ENCODE measurements around the gene ASCL4.

Gene ASCL4

DNA sequence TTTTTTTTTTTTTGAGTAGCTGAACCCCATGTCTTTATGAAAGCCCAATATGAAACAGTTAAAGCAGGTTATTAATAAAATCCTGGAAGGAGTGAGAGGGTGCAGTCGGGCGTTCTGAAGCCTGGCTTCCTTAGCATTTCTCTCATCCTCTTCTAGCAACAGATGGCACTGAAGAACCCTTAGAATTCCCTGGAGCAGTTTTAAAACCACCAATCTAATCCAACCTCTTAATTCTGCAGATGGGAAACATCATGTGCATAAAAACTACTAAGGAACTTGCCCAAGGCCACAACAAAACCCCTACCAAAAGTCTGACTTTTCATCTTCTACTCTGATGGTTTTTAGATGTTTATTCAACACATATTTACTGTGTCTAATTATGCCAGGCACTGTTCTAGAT lies 38.7 kb upstream of the ASCL4 start:
- H3K36me3 ChIP-seq (ENCODE audit: insufficient read depth, low read length) = peaks cover 47% of the 10 kb centered on the region
- no peak overlapping the region for H3K9ac ChIP-seq (ENCODE audit: low read length)
- no peak overlapping the region for H3K4me3 ChIP-seq (ENCODE audit: low read depth, low read length, poor library complexity, severe bottlenecking)
- no peaks in the 10 kb centered on the region for H3K9me2 ChIP-seq (ENCODE audit: low read depth, low read length)
- H3K79me2 ChIP-seq (ENCODE audit: insufficient read depth, low read length) = no peaks in the 10 kb centered on the region
- no peaks in the 10 kb centered on the region for H3K27me3 ChIP-seq (ENCODE audit: insufficient read depth, low read length)
- no peak overlapping the region for H2AFZ ChIP-seq (ENCODE audit: low read length)
- H3K4me1 ChIP-seq (ENCODE audit: insufficient read depth, low read length, severe bottlenecking) = peaks cover 11% of the 10 kb centered on the region
- H3K4me2 ChIP-seq (ENCODE audit: low read length) = no peak overlapping the region
- H4K20me1 ChIP-seq (ENCODE audit: insufficient read depth, low read length) = no peaks in the 10 kb centered on the region
- TF ChIP-seq CTCF (IDR thresholded peaks at IDR 0.05; ENCODE audit: low read length) (no peak), EZH2 (IDR thresholded peaks at IDR 0.05; ENCODE audit: borderline replicate concordance, low read length) (no peak)
- H3F3A ChIP-seq (ENCODE audit: insufficient read depth, low read length) = no peaks in the 10 kb centered on the region
- H3K9me3 ChIP-seq (ENCODE audit: low read length) = no peaks in the 10 kb centered on the region
- no peak overlapping the region for H3K27ac ChIP-seq (ENCODE audit: low read depth, low read length, poor library complexity, severe bottlenecking)

GRCh38 chr12:107736914-107737313 lies 37.6 kb upstream of the ASCL4 start:
- no peaks in the 10 kb centered on the region for H3K9me3 ChIP-seq (ENCODE audit: low read length)
- H3K36me3 ChIP-seq (ENCODE audit: insufficient read depth, low read length) = peaks cover 58% of the 10 kb centered on the region
- no peak overlapping the region for H3K9ac ChIP-seq (ENCODE audit: low read length)
- no peak overlapping the region for H3K4me3 ChIP-seq (ENCODE audit: low read depth, low read length, poor library complexity, severe bottlenecking)
- H2AFZ ChIP-seq (ENCODE audit: low read length) = no peak overlapping the region
- H3K4me2 ChIP-seq (ENCODE audit: low read length) = no peak overlapping the region
- H4K20me1 ChIP-seq (ENCODE audit: insufficient read depth, low read length) = no peaks in the 10 kb centered on the region
- H3K27me3 ChIP-seq (ENCODE audit: insufficient read depth, low read length) = no peaks in the 10 kb centered on the region
- H3K4me1 ChIP-seq (ENCODE audit: insufficient read depth, low read length, severe bottlenecking) = peaks cover 11% of the 10 kb centered on the region
- peak; percentile 21; the same call in 1 of the 2 replicates for TF ChIP-seq CTCF (IDR thresholded peaks at IDR 0.05; ENCODE audit: low read length)
- TF ChIP-seq EZH2 (IDR thresholded peaks at IDR 0.05; ENCODE audit: borderline replicate concordance, low read length) = no peak
- H3K27ac ChIP-seq (ENCODE audit: low read depth, low read length, poor library complexity, severe bottlenecking) = peak overlapping the region; percentile 29
- H3K79me2 ChIP-seq (ENCODE audit: insufficient read depth, low read length) = no peaks in the 10 kb centered on the region
- H3F3A ChIP-seq (ENCODE audit: insufficient read depth, low read length) = no peaks in the 10 kb centered on the region
- H3K9me2 ChIP-seq (ENCODE audit: low read depth, low read length) = no peaks in the 10 kb centered on the region

GRCh38 chr12:107748472-107748871 lies 26.0 kb upstream of the ASCL4 start:
- TF ChIP-seq CTCF (IDR thresholded peaks at IDR 0.05; ENCODE audit: low read length) = no peak
- no peak for TF ChIP-seq EZH2 (IDR thresholded peaks at IDR 0.05; ENCODE audit: borderline replicate concordance, low read length)
- Histone ChIP-seq H3F3A (ENCODE audit: insufficient read depth, low read length) (no peaks in the 10 kb centered on the region), H3K9ac (ENCODE audit: low read length) (no peak overlapping the region), H3K4me3 (ENCODE audit: low read depth, low read length, poor library complexity, severe bottlenecking) (no peak overlapping the region), H3K4me2 (ENCODE audit: low read length) (no peak overlapping the region), H2AFZ (ENCODE audit: low read length) (no peak overlapping the region), H3K9me2 (ENCODE audit: low read depth, low read length) (no peaks in the 10 kb centered on the region), H3K27ac (ENCODE audit: low read depth, low read length, poor library complexity, severe bottlenecking) (no peak overlapping the region), H3K79me2 (ENCODE audit: insufficient read depth, low read length) (no peaks in the 10 kb centered on the region), H3K27me3 (ENCODE audit: insufficient read depth, low read length) (no peaks in the 10 kb centered on the region), H3K4me1 (ENCODE audit: insufficient read depth, low read length, severe bottlenecking) (no peaks in the 10 kb centered on the region), H4K20me1 (ENCODE audit: insufficient read depth, low read length) (no peaks in the 10 kb centered on the region), H3K9me3 (ENCODE audit: low read length) (no peaks in the 10 kb centered on the region), H3K36me3 (ENCODE audit: insufficient read depth, low read length) (peaks cover 45% of the 10 kb centered on the region)
